Fibroblast of the conjunctiva (primary cell): ENCODE data around the gene GADD45A.

Source experiments
- DNase-seq: peaks from one replicate; pipeline ENCODE4 v3.0.0-alpha.2; 2010; ENCODE audit warnings: low read depth

The GADD45A gene

GRCh38 chr1:67689267-67690017 is 4.4 kb downstream of the GADD45A start:
- DNase-seq, result no peak

- DNase-seq, result no peak
Observed at GRCh38 chr1:67690018-67690363, 5.0 kb downstream of the GADD45A start.

- DNase-seq, result no peak
Observed at GRCh38 chr1:67690411-67690810, 5.4 kb downstream of the GADD45A start.

GRCh38 chr1:67691712-67692111 is 6.7 kb downstream of the GADD45A start:
- no peak for DNase-seq

- DNase-seq, result no peak
Observed at GRCh38 chr1:67695963-67696362, 11.0 kb downstream of the GADD45A start.

- DNase-seq, result no peak
Observed at GRCh38 chr1:67696708-67697107, 11.7 kb downstream of the GADD45A start.

- no peak for DNase-seq
Observed at GRCh38 chr1:67700220-67700619, 15.2 kb downstream of the GADD45A start.

GRCh38 chr1:67700692-67701410 is 15.8 kb downstream of the GADD45A start:
- DNase-seq, result no peak

- no peak for DNase-seq
Observed at GRCh38 chr1:67701876-67702275, 16.9 kb downstream of the GADD45A start.

- no peak for DNase-seq
Observed at GRCh38 chr1:67704351-67704750, 19.4 kb downstream of the GADD45A start.

- no peak for DNase-seq
Observed at GRCh38 chr1:67705735-67706453, 20.9 kb downstream of the GADD45A start.

- no peak for DNase-seq
Observed at GRCh38 chr1:67708606-67709005, 23.6 kb downstream of the GADD45A start.

- no peak for DNase-seq
Observed at GRCh38 chr1:67710417-67710816, 25.4 kb downstream of the GADD45A start.

GRCh38 chr1:67711158-67711854 is 26.3 kb downstream of the GADD45A start:
- DNase-seq, result no peak

- DNase-seq, result no peak
Observed at GRCh38 chr1:67711855-67712212, 26.8 kb downstream of the GADD45A start.

GRCh38 chr1:67713057-67713846 is 28.3 kb downstream of the GADD45A start:
- DNase-seq, result peak; percentile 57

GRCh38 chr1:67715819-67716218 is 30.8 kb downstream of the GADD45A start:
- DNase-seq, result no peak

- peak; percentile 68 for DNase-seq
Observed at GRCh38 chr1:67716800-67717199, 31.8 kb downstream of the GADD45A start.

- no peak for DNase-seq
Observed at GRCh38 chr1:67717876-67718275, 32.9 kb downstream of the GADD45A start.

GRCh38 chr1:67719329-67720196 is 34.6 kb downstream of the GADD45A start:
- no peak for DNase-seq

GRCh38 chr1:67721112-67721511 is 36.1 kb downstream of the GADD45A start:
- DNase-seq, result no peak
